GM12892 (cell line): ENCODE results near the gene PLPPR3.

Experiments used
- POLR2A ChIP-seq: IDR thresholded peaks from 2 replicates; pipeline ENCODE4 v1.6.1; 2011; ENCODE audit warnings: low read depth, low read length, control low read depth
- TAF1 ChIP-seq: IDR thresholded peaks from 2 replicates; pipeline ENCODE4 v1.6.1; 2011; ENCODE audit warnings: low read depth, mild to moderate bottlenecking, control low read depth, low read length, borderline replicate concordance

DNA sequence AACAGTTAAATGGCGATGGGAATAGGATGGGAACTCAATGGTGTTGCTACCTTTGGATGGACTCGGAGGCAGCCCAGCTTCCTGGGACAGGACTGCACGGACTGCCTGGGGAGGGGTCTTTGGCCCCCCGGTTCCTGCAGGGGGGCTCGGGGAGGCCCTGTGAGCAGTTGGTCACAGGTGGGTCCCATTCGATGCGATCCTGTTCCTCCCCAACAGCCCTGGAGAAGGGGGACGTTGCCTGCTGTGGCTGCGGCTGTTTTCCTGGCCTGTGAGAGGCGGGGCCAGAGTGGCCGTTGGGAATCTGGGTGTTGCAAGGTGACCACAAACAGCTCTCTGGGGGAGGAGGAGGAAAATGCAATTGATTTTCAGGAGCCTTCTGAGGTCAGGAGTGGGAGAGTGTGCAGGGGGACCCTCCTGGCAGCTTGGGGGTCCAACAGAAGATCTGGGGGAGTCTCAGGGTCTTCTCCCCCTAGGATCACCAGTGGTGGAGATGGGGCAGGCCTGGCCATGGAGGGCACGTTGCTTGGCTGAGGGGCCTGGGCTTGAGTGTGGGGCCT lies 1.9 kb upstream of the PLPPR3 start:
- TF ChIP-seq TAF1 (no peak), POLR2A (no peak)
